Neutrophil (primary cell): ENCODE data around the gene RASSF10.

Source experiments
- H3K27ac ChIP-seq: fragments of 200-600 bp; sonication (generic); 2 replicates; pipeline ENCODE4 v1.5.1; 2016; ENCODE audit warnings: mild to moderate bottlenecking, moderate library complexity
- H3K27me3 ChIP-seq: fragments of 200-600 bp; sonication (generic); 2 replicates; pipeline ENCODE4 v1.6.0; 2016; ENCODE audit warnings: mild to moderate bottlenecking
- H3K36me3 ChIP-seq: fragments of 200-600 bp; sonication (generic); 2 replicates; pipeline ENCODE4 v1.5.1; 2017
- H3K4me1 ChIP-seq, 2 experiments: fragments of 200-600 bp in 1 of 2; sonication (generic) in 1 of 2; 1 replicate in 1 of 2; 2 replicates in 1 of 2; pipeline versions ENCODE4 v1.5.1 to v1.6.1; 2013 to 2016; ENCODE audit warnings: low read depth in 1 of 2, low read length in 1 of 2, mild to moderate bottlenecking in 1 of 2, moderate library complexity in 1 of 2; ENCODE audit not compliant: control insufficient read depth in 1 of 2, insufficient read depth in 1 of 2
- H3K4me3 ChIP-seq, 2 experiments: fragments of 200-600 bp in 1 of 2; sonication (generic) in 1 of 2; 1 replicate in 1 of 2; 2 replicates in 1 of 2; pipeline ENCODE4 v1.5.1; 2013 to 2016; ENCODE audit warnings: low read depth in 1 of 2, low read length in 1 of 2, mild to moderate bottlenecking in 1 of 2, moderate library complexity in 1 of 2
- H3K9me3 ChIP-seq: fragments of 200-600 bp; sonication (generic); 2 replicates; pipeline ENCODE4 v1.5.1; 2016
- CTCF ChIP-seq: fragments of 200-600 bp; sonication (generic); IDR thresholded peaks from 2 replicates; pipeline ENCODE4 v1.5.1; 2016; ENCODE audit warnings: antibody characterized with exemption

Gene RASSF10

GRCh38 chr11:13000116-13000515 lies 9.0 kb upstream of the RASSF10 start:
- H3K4me3 ChIP-seq = no peak overlapping the region
- no peaks in the 10 kb centered on the region for H3K36me3 ChIP-seq
- TF ChIP-seq CTCF = no peak
- H3K27ac ChIP-seq = no peak overlapping the region
- H3K9me3 ChIP-seq = no peaks in the 10 kb centered on the region
- no peaks in the 10 kb centered on the region for H3K4me1 ChIP-seq
- H3K27me3 ChIP-seq = peaks cover 18% of the 10 kb centered on the region

- H3K4me1 ChIP-seq = no peaks in the 10 kb centered on the region
- no peak overlapping the region for H3K4me3 ChIP-seq
- no peaks in the 10 kb centered on the region for H3K9me3 ChIP-seq
- no peak for TF ChIP-seq CTCF
- H3K27me3 ChIP-seq = peaks cover 24% of the 10 kb centered on the region
- no peaks in the 10 kb centered on the region for H3K36me3 ChIP-seq
- H3K27ac ChIP-seq = no peak overlapping the region
Observed at GRCh38 chr11:13000721-13001120, 8.4 kb upstream of the RASSF10 start.

GRCh38 chr11:13003736-13004493 lies 5.2 kb upstream of the RASSF10 start:
- Histone ChIP-seq H3K27me3 (peaks cover 56% of the 10 kb centered on the region), H3K36me3 (no peaks in the 10 kb centered on the region), H3K9me3 (no peaks in the 10 kb centered on the region), H3K4me3 (no peak overlapping the region), H3K27ac (no peak overlapping the region), H3K4me1 (peaks cover 3 to 4% of the 10 kb centered on the region in 2 experiments)
- no peak for TF ChIP-seq CTCF

- H3K4me3 ChIP-seq = no peak overlapping the region
- H3K4me1 ChIP-seq = peaks cover 14 to 21% of the 10 kb centered on the region in 2 experiments
- peaks cover 91% of the 10 kb centered on the region for H3K27me3 ChIP-seq
- H3K27ac ChIP-seq = no peak overlapping the region
- H3K36me3 ChIP-seq = no peaks in the 10 kb centered on the region
- H3K9me3 ChIP-seq = no peaks in the 10 kb centered on the region
- no peak for TF ChIP-seq CTCF
Observed at GRCh38 chr11:13007182-13008060, 1.7 kb upstream of the RASSF10 start.

GRCh38 chr11:13008061-13008435 lies 1.1 kb upstream of the RASSF10 start:
- no peak for TF ChIP-seq CTCF
- no peak overlapping the region for H3K27ac ChIP-seq
- no peak overlapping the region for H3K4me3 ChIP-seq
- no peaks in the 10 kb centered on the region for H3K36me3 ChIP-seq
- H3K4me1 ChIP-seq = peaks cover 14 to 21% of the 10 kb centered on the region in 2 experiments
- H3K9me3 ChIP-seq = no peaks in the 10 kb centered on the region
- H3K27me3 ChIP-seq = peaks cover 97% of the 10 kb centered on the region
